GM18498 (cell line): ENCODE measurements around the gene MYB.

Source experiments
- ATAC-seq: cut with Tn5 transposase; IDR thresholded peaks from one replicate; pipeline ENCODE4 v1.9.1; 2021; ENCODE audit warnings: mild to moderate bottlenecking, moderate library complexity; ENCODE audit not compliant: unreplicated experiment

Gene MYB

GRCh38 chr6:135215563-135215962, 34.5 kb downstream of the MYB start:
- ATAC-seq: no peak

- no peak for ATAC-seq
These were observed 36.6 kb downstream of the MYB start for GRCh38 chr6:135217663-135218062.

- ATAC-seq: no peak
These were observed 38.2 kb downstream of the MYB start for GRCh38 chr6:135219346-135219745.

GRCh38 chr6:135221042-135221441, 39.9 kb downstream of the MYB start:
- no peak for ATAC-seq

- no peak for ATAC-seq
These were observed 40.4 kb downstream of the MYB start for GRCh38 chr6:135221505-135221904.

GRCh38 chr6:135222623-135223022, 41.5 kb downstream of the MYB start:
- no peak for ATAC-seq

- ATAC-seq: no peak
These were observed 43.0 kb downstream of the MYB start for GRCh38 chr6:135224037-135224647.

- ATAC-seq: no peak
These were observed 44.8 kb downstream of the MYB start for GRCh38 chr6:135225911-135226310.

- peak; percentile 88 for ATAC-seq
These were observed 45.4 kb downstream of the MYB start for GRCh38 chr6:135226537-135226936.

GRCh38 chr6:135227349-135227748, 46.2 kb downstream of the MYB start:
- no peak for ATAC-seq

GRCh38 chr6:135227758-135228157, 46.6 kb downstream of the MYB start:
- ATAC-seq: no peak

GRCh38 chr6:135228486-135228885, 47.4 kb downstream of the MYB start:
- ATAC-seq: no peak

GRCh38 chr6:135229996-135230395, 48.9 kb downstream of the MYB start:
- no peak for ATAC-seq

- no peak for ATAC-seq
These were observed 49.8 kb downstream of the MYB start for GRCh38 chr6:135230711-135231468.

GRCh38 chr6:135231469-135231844, 50.3 kb downstream of the MYB start:
- peak; percentile 48 for ATAC-seq

- ATAC-seq: peak; percentile 56
These were observed 52.8 kb downstream of the MYB start for GRCh38 chr6:135233686-135234491.

- ATAC-seq: no peak
These were observed 53.3 kb downstream of the MYB start for GRCh38 chr6:135234492-135234780.

GRCh38 chr6:135235716-135236115, 54.6 kb downstream of the MYB start:
- ATAC-seq: no peak

- no peak for ATAC-seq
These were observed 55.2 kb downstream of the MYB start for GRCh38 chr6:135236319-135236718.

- no peak for ATAC-seq
These were observed 55.6 kb downstream of the MYB start for GRCh38 chr6:135236732-135237131.

- ATAC-seq: no peak
These were observed 59.6 kb downstream of the MYB start for GRCh38 chr6:135240711-135241110.
